ENCODE data around the gene SRD5A1.

- TF ChIP-seq SUZ12 (IDR thresholded peaks at IDR 0.05; ENCODE audit: extremely low read depth, insufficient read depth, insufficient read length): no peak
- TF ChIP-seq YY1 (IDR thresholded peaks at IDR 0.05; ENCODE audit: insufficient read depth, insufficient read length): no peak
- TF ChIP-seq ZNF274 (IDR thresholded peaks at IDR 0.05; ENCODE audit: low read depth, low read length): no peak
These were observed 40.6 kb upstream of the SRD5A1 start for GRCh38 chr5:6592601-6593000.
